MM.1S (cell line): ENCODE measurements around the gene OLFM2.

ENCODE experiments used
- DNase-seq: peaks from one replicate; pipeline ENCODE4 v3.0.0-alpha.2; 2015
- H2AFZ ChIP-seq: fragments of 300-600 bp; sonication (generic); 2 replicates; pipeline ENCODE4 v1.6.0; 2016; ENCODE audit warnings: antibody characterized with exemption, low read length
- H3F3A ChIP-seq: fragments of 300-600 bp; sonication (generic); 2 replicates; pipeline ENCODE4 v1.6.1; 2016; ENCODE audit warnings: mild to moderate bottlenecking, antibody characterized with exemption, low read length, moderate library complexity, mixed read lengths; ENCODE audit not compliant: insufficient read depth
- H3K27ac ChIP-seq: fragments of 300-600 bp; sonication (generic); 2 replicates; pipeline ENCODE4 v1.5.1; 2016; ENCODE audit warnings: mild to moderate bottlenecking, low read length
- H3K27me3 ChIP-seq: fragments of 300-600 bp; sonication (generic); replicated peaks from 2 replicates; pipeline ENCODE4 v1.6.0; 2016; ENCODE audit warnings: low read length; ENCODE audit not compliant: insufficient read depth
- H3K36me3 ChIP-seq: fragments of 300-600 bp; sonication (generic); replicated peaks from 2 replicates; pipeline ENCODE4 v1.6.1; 2016; ENCODE audit warnings: mild to moderate bottlenecking, low read length, mixed read lengths; ENCODE audit not compliant: insufficient read depth
- H3K4me1 ChIP-seq: fragments of 300-600 bp; sonication (generic); 2 replicates; pipeline ENCODE4 v1.6.1; 2016; ENCODE audit warnings: low read length, mixed read lengths
- H3K4me2 ChIP-seq: fragments of 300-600 bp; sonication (generic); 2 replicates; pipeline ENCODE4 v1.6.0; 2016; ENCODE audit warnings: low read depth, low read length
- H3K4me3 ChIP-seq: fragments of 300-600 bp; sonication (generic); 2 replicates; pipeline ENCODE4 v1.5.1; 2016; ENCODE audit warnings: low read length, mixed read lengths
- H3K79me2 ChIP-seq: fragments of 300-600 bp; sonication (generic); 2 replicates; pipeline ENCODE4 v1.6.1; 2016; ENCODE audit warnings: mixed run types, low read length, mixed read lengths
- H3K9ac ChIP-seq: fragments of 300-600 bp; sonication (generic); 2 replicates; pipeline ENCODE4 v1.6.1; 2016; ENCODE audit warnings: low read length, mixed read lengths
- H3K9me2 ChIP-seq: fragments of 300-600 bp; sonication (generic); replicated peaks from 2 replicates; pipeline ENCODE4 v1.6.1; 2016; ENCODE audit warnings: mild to moderate bottlenecking, low read length, mixed read lengths; ENCODE audit not compliant: insufficient read depth
- H3K9me3 ChIP-seq: fragments of 300-600 bp; sonication (generic); replicated peaks from 2 replicates; pipeline ENCODE4 v1.6.1; 2016; ENCODE audit warnings: mild to moderate bottlenecking, low read length, mixed read lengths; ENCODE audit not compliant: insufficient read depth
- H4K20me1 ChIP-seq: fragments of 300-600 bp; sonication (generic); 2 replicates; pipeline ENCODE4 v1.6.1; 2016; ENCODE audit warnings: mild to moderate bottlenecking, low read length, moderate library complexity, mixed read lengths; ENCODE audit not compliant: insufficient read depth
- EZH2 ChIP-seq: fragments of 300-600 bp; sonication (generic); optimal IDR thresholded peaks from 2 replicates; pipeline ENCODE3; 2017; ENCODE audit warnings: low read depth, mild to moderate bottlenecking, antibody characterized with exemption, low read length, mixed read lengths
- EZH2phosphoT487 ChIP-seq: fragments of 300-600 bp; sonication (generic); IDR thresholded peaks from 2 replicates; pipeline ENCODE4 v1.6.1; 2018; ENCODE audit warnings: antibody characterized with exemption, low read length
- TF ChIP-seq, protein P1 (sequence below): fragments of 300-600 bp; sonication (generic); IDR thresholded peaks from 2 replicates; pipeline ENCODE4 v1.5.1; 2016; ENCODE audit warnings: antibody characterized with exemption, low read length, mixed read lengths

OLFM2 gene

DNA sequence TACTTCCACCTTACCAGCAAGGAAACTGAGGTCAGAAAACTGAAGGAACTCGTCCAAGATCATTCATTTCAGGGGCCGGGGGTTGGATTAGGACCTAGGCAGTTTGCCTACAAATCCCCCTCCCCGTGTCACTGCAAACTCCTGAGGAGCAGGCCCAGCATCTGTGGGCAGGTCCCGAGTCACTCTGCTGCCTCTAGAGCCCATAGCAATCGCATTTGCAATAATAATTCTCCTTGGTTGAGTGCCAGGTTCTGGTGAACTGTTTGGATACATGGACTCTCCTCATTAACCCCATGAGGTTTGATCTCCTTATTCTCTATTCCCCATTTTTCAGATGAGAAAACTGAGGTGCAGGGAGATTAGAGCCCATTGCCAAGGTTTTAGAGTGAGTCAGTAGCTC, 100.3 kb downstream of the OLFM2 start:
- peaks cover 44% of the 10 kb centered on the region for H3K79me2 ChIP-seq
- no peaks in the 10 kb centered on the region for H3K9me3 ChIP-seq
- peak overlapping the region; percentile 85 for H3K4me3 ChIP-seq
- no peaks in the 10 kb centered on the region; the same call in 1 of the 2 replicates for H3K36me3 ChIP-seq
- no peak for DNase-seq
- peak overlapping the region; percentile 65 for H3K9ac ChIP-seq
- H3K4me1 ChIP-seq = peaks cover 10% of the 10 kb centered on the region; the same call in 1 of the 2 replicates
- peak overlapping the region; percentile 87 for H3K4me2 ChIP-seq
- no peak overlapping the region for H3K27ac ChIP-seq
- TF ChIP-seq, protein P1, sequence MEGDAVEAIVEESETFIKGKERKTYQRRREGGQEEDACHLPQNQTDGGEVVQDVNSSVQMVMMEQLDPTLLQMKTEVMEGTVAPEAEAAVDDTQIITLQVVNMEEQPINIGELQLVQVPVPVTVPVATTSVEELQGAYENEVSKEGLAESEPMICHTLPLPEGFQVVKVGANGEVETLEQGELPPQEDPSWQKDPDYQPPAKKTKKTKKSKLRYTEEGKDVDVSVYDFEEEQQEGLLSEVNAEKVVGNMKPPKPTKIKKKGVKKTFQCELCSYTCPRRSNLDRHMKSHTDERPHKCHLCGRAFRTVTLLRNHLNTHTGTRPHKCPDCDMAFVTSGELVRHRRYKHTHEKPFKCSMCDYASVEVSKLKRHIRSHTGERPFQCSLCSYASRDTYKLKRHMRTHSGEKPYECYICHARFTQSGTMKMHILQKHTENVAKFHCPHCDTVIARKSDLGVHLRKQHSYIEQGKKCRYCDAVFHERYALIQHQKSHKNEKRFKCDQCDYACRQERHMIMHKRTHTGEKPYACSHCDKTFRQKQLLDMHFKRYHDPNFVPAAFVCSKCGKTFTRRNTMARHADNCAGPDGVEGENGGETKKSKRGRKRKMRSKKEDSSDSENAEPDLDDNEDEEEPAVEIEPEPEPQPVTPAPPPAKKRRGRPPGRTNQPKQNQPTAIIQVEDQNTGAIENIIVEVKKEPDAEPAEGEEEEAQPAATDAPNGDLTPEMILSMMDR = 0 out of 2 replicates have a peak, but pooled peaks have one; percentile 12
- TF ChIP-seq EZH2 (no peak), EZH2phosphoT487 (no peak)
- H3K9me2 ChIP-seq = no peaks in the 10 kb centered on the region
- H3F3A ChIP-seq = peaks cover 5% of the 10 kb centered on the region; the same call in 1 of the 2 replicates
- no peaks in the 10 kb centered on the region for H3K27me3 ChIP-seq
- H4K20me1 ChIP-seq = no peaks in the 10 kb centered on the region
- peak overlapping the region; percentile 49 for H2AFZ ChIP-seq

DNA sequence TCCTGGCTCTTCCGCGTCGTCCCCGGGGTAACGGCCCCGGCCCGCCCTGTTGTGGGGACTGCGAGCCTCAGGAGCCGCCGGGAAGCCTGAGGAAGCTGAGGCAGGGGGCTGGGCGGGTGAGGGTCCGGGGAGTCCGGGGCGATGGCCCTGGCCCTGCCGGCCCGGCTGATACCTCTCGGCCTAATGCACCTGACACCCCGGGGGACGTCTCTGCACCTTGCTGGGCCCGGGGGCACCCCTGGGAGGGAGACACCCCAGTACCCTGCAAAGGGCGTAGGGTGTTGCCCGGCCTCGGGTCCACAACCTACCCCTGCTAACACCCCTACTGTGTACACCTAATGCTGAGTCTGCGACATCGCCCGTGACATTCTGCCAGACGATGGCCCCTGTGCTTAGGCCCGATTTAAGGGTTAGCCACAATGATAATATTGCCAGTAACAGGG, 100.8 kb downstream of the OLFM2 start:
- H4K20me1 ChIP-seq = no peaks in the 10 kb centered on the region
- peaks cover 43% of the 10 kb centered on the region for H3K79me2 ChIP-seq
- no peak for DNase-seq
- peak overlapping the region; percentile 87 for H3K4me2 ChIP-seq
- peak overlapping the region; percentile 49 for H2AFZ ChIP-seq
- no peaks in the 10 kb centered on the region for H3K9me3 ChIP-seq
- peak overlapping the region; percentile 65 for H3K9ac ChIP-seq
- TF ChIP-seq EZH2phosphoT487 = no peak
- no peak for TF ChIP-seq EZH2
- TF ChIP-seq, protein P1 = no peak
- H3K27me3 ChIP-seq = no peaks in the 10 kb centered on the region
- peak overlapping the region; percentile 85 for H3K4me3 ChIP-seq
- H3K4me1 ChIP-seq = peaks cover 10% of the 10 kb centered on the region; the same call in 1 of the 2 replicates
- H3K36me3 ChIP-seq = no peaks in the 10 kb centered on the region
- peaks cover 5% of the 10 kb centered on the region; the same call in 1 of the 2 replicates for H3F3A ChIP-seq
- no peaks in the 10 kb centered on the region for H3K9me2 ChIP-seq
- H3K27ac ChIP-seq = no peak overlapping the region

DNA sequence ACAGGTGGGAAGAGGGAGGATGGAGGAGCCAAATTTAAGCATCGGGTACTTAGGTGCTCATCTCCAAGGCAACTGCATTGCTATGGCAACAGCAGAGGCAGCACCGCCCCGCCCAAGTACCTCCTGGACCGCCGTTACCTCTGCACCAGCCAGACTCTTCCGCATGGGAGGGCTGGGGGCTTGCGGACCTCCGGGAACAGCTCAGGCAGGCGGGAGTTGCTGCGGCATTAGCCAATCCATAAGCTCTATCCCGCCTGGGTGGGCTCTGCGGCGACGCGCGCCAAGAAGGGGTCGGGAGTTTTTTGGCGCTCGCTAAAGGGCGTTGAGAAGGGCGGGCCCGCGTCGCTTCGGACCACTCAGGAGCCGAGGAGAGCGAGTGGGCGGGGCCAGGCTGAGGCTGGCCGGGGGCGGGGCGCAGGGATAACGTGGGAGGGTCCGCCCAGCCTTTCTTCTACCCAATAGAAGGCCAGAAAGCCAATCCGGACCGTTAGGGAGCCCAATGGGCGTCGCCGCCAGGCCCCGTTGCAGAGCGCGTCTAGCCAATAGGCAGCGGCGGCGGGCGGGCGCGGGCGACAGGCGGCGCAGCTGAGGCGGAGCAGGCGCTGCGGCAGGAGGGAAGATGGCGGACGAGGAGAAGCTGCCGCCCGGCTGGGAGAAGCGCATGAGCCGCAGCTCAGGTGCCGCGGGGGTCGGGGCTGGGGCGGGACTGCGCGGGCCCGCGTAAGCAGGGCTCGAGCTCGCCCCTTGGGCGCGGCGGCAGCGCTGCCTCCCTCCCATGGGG, 101.4 kb downstream of the OLFM2 start, which contains the start of gene PIN1:
Gene PIN1, plus strand, starts transcription at position 593 of the 781 bp plus-strand sequence. Its CDS starts 27 bp downstream, at position 620.
- H3F3A ChIP-seq = peaks cover 5% of the 10 kb centered on the region; the same call in 1 of the 2 replicates
- no peaks in the 10 kb centered on the region for H3K36me3 ChIP-seq
- H3K9ac ChIP-seq = peak within 1 kb of the TSS; percentile 65
- no peaks in the 10 kb centered on the region for H3K9me2 ChIP-seq
- peaks cover 10% of the 10 kb centered on the region; the same call in 1 of the 2 replicates for H3K4me1 ChIP-seq
- peak within 1 kb of the TSS; percentile 85 for H2AFZ ChIP-seq
- peaks cover 48% of the 10 kb centered on the region for H3K79me2 ChIP-seq
- H3K9me3 ChIP-seq = no peaks in the 10 kb centered on the region
- no peaks in the 10 kb centered on the region for H4K20me1 ChIP-seq
- DNase-seq = peak; percentile 99
- H3K4me3 ChIP-seq = peak within 1 kb of the TSS; percentile 85
- no peak for TF ChIP-seq EZH2
- TF ChIP-seq, protein P1 = peak; percentile 45
- H3K27me3 ChIP-seq = no peaks in the 10 kb centered on the region
- H3K27ac ChIP-seq = peak within 1 kb of the TSS; percentile 21; the same call in 1 of the 2 replicates
- peak within 1 kb of the TSS; percentile 87 for H3K4me2 ChIP-seq
